K562 (cell line): Measurements from ENCODE around the gene HNRNPU. TPM values are rescaled to one million over a fixed set of nuclear protein-coding genes. Genes with fewer than 3 reads are reported as not detected.

Experiments
- ATAC-seq: fragments of 200-7000 bp; cut with Tn5 transposase; 3 replicates; pipeline ENCODE4 v1.9.1; 2020; ENCODE audit warnings: moderate library complexity
- BruUV-seq: library from RNA; stranded (reverse); fragments of 400-500 nt; replicated peaks from 2 replicates; lab custom pipeline; 2021; lab: Mats Ljungman, UMichigan
- CTCF ChIA-PET: fragments of 300-600 bp; formaldehyde crosslinking; extraction: SDS; loops from one replicate; lab custom pipeline; 2021; ENCODE audit warnings: low intra/inter-chr PET ratio; lab: Yijun Ruan, JAX
- POLR2A ChIA-PET: fragments of 300-600, 350-650 bp; sonication (Branson Sonifier 250); formaldehyde crosslinking; extraction: SDS; loops from one replicate; lab custom pipeline; 2021; ENCODE audit warnings: antibody characterized with exemption, inconsistent platforms; lab: Yijun Ruan, JAX
- DNase-seq, 4 experiments: peaks; one replicate each; pipeline versions ENCODE4 v3.0.0 to v3.0.0-alpha.2; 2011 to 2018; ENCODE audit warnings: low spot score in 3 of 4, mixed read lengths in 3 of 4; ENCODE audit errors: extremely low read depth in 1 of 4
- FAIRE-seq: peaks from 2 replicates; lab custom pipeline; 2011; peaks lifted over from hg19 to GRCh38; lab: Jason Lieb, UNC
- H2AFZ ChIP-seq: 2 replicates; pipeline ENCODE4 v1.6.0; 2011; ENCODE audit warnings: low read depth, low read length, control low read depth, inconsistent platforms
- H3K27ac ChIP-seq: fragments of 200-600 bp; 3 replicates; pipeline ENCODE4 v1.8.0; 2011; ENCODE audit warnings: low read depth, mild to moderate bottlenecking, control low read depth, inconsistent platforms, low read length, moderate library complexity, mixed read lengths; ENCODE audit errors: extremely low read depth
- H3K27me3 ChIP-seq, 2 experiments: fragments of 300-600 bp in 1 of 2; 2 replicates in 1 of 2; 3 replicates in 1 of 2; pipeline versions ENCODE4 v1.6.0 to v1.8.0; 2011; ENCODE audit warnings: inconsistent platforms in 2 of 2, low read length in 2 of 2, mild to moderate bottlenecking in 1 of 2, mixed read lengths in 1 of 2, moderate library complexity in 1 of 2; ENCODE audit not compliant: control insufficient read depth in 2 of 2, insufficient read depth in 2 of 2
- H3K36me3 ChIP-seq: fragments of 300-600 bp; 3 replicates; pipeline ENCODE4 v1.8.0; 2011; ENCODE audit warnings: mild to moderate bottlenecking, low read length, inconsistent platforms; ENCODE audit not compliant: control insufficient read depth, insufficient read depth
- H3K4me1 ChIP-seq, 2 experiments: fragments of 200-600 bp in 1 of 2; replicated peaks in 1 of 2; 2 replicates in 1 of 2; 3 replicates in 1 of 2; pipeline versions ENCODE4 v1.5.1 to v1.8.0; 2011; ENCODE audit warnings: inconsistent platforms in 2 of 2, low read length in 2 of 2, mild to moderate bottlenecking in 1 of 2, mixed read lengths in 1 of 2, moderate library complexity in 1 of 2; ENCODE audit not compliant: control insufficient read depth in 2 of 2, insufficient read depth in 2 of 2
- H3K4me2 ChIP-seq: 2 replicates; pipeline ENCODE4 v1.6.1; 2011; ENCODE audit warnings: low read length, control low read depth, inconsistent platforms, mixed read lengths; ENCODE audit not compliant: insufficient read depth
- H3K4me3 ChIP-seq: fragments of 200-600 bp; sonication (generic), shearing (Covaris generic); 2 replicates; pipeline ENCODE4 v1.5.1; 2016; ENCODE audit warnings: control low read depth, inconsistent platforms
- H3K79me2 ChIP-seq: fragments of 200-600 bp; 3 replicates; pipeline ENCODE4 v1.8.0; 2011; ENCODE audit warnings: low read length, inconsistent platforms; ENCODE audit not compliant: control insufficient read depth, insufficient read depth
- H3K9ac ChIP-seq, 2 experiments: 2 replicates each; pipeline versions ENCODE4 v1.6.0 to v1.6.1; 2011; ENCODE audit warnings: low read depth in 2 of 2, low read length in 2 of 2, control low read depth in 1 of 2, inconsistent platforms in 1 of 2, mild to moderate bottlenecking in 1 of 2, mixed read lengths in 1 of 2; ENCODE audit not compliant: insufficient read depth in 1 of 2
- H3K9me1 ChIP-seq: one replicate; pipeline ENCODE4 v1.6.0; 2011; ENCODE audit warnings: inconsistent platforms, mild to moderate bottlenecking, low read length, moderate library complexity; ENCODE audit not compliant: control insufficient read depth, insufficient read depth
- H3K9me3 ChIP-seq: replicated peaks from 2 replicates; pipeline ENCODE4 v1.5.1; 2011; ENCODE audit warnings: low read depth, low read length, inconsistent platforms; ENCODE audit not compliant: control insufficient read depth, insufficient read depth
- H4K20me1 ChIP-seq: replicated peaks from 2 replicates; pipeline ENCODE4 v1.6.1; 2011; ENCODE audit warnings: low read length, inconsistent platforms, mixed read lengths; ENCODE audit not compliant: control insufficient read depth, insufficient read depth
- CBFA2T2 ChIP-seq: fragments of 450-650 bp; conservative IDR thresholded peaks from 2 replicates; pipeline ENCODE4 v1.6.1; 2017; ENCODE audit warnings: mild to moderate bottlenecking
- CEBPB ChIP-seq: fragments of 450-650 bp; IDR thresholded peaks from 2 replicates; pipeline ENCODE4 v1.6.1; 2016; ENCODE audit warnings: missing genetic modification characterization, missing compliant biosample characterization
- CEBPG ChIP-seq, 3 experiments: fragments of 200-800 bp in 1 of 3; sonication (Bioruptor generic) in 1 of 3; sonication (generic) in 1 of 3; formaldehyde crosslinking in 1 of 3; IDR thresholded peaks in 2 of 3; conservative IDR thresholded peaks in 1 of 3; 2 replicates each; pipeline versions ENCODE4 v1.6.1 to v1.8.0; 2016 to 2022; ENCODE audit warnings: missing compliant biosample characterization in 2 of 3, missing genetic modification characterization in 2 of 3, mild to moderate bottlenecking in 1 of 3, missing genetic modification reagents in 1 of 3
- HIVEP1 ChIP-seq: fragments of 250-450 bp; sonication (Bioruptor Pico); IDR thresholded peaks from 2 replicates; pipeline ENCODE4 v1.4.0; 2020; ENCODE audit warnings: mild to moderate bottlenecking
- JUND ChIP-seq, 2 experiments: IDR thresholded peaks; 2 replicates in 1 of 2; 3 replicates in 1 of 2; pipeline ENCODE4 v1.6.1; 2011; ENCODE audit warnings: borderline replicate concordance in 2 of 2, low read depth in 2 of 2, low read length in 2 of 2, improper control_type of control experiment in 1 of 2, missing biosample characterization in 1 of 2, missing genetic modification characterization in 1 of 2, missing genetic modification reagents in 1 of 2
- KAT8 ChIP-seq: fragments of 450-650 bp; IDR thresholded peaks from 2 replicates; pipeline ENCODE4 v1.6.1; 2016; ENCODE audit warnings: low read depth, mild to moderate bottlenecking
- STAT5A ChIP-seq: IDR thresholded peaks from 2 replicates; pipeline ENCODE4 v1.6.1; 2012; ENCODE audit warnings: low read length, inconsistent platforms, borderline replicate concordance
- YY1 ChIP-seq, 3 experiments: IDR thresholded peaks; 2 replicates each; pipeline ENCODE4 v1.6.1; 2011; ENCODE audit warnings: low read length in 2 of 3, mild to moderate bottlenecking in 2 of 3, moderate library complexity in 2 of 3, borderline replicate concordance in 1 of 3, control low read depth in 1 of 3, low read depth in 1 of 3; ENCODE audit not compliant: insufficient read depth in 3 of 3, insufficient replicate concordance in 2 of 3, control insufficient read depth in 1 of 3, insufficient read length in 1 of 3; ENCODE audit errors: extremely low read depth in 1 of 3
- WGBS: fragments of 100-300 bp; shearing (Covaris generic); methylation state at CpG from one replicate; pipeline ENCODE4 v1.1.6; 2016; ENCODE audit warnings: low coverage, mixed read lengths; ENCODE audit not compliant: insufficient coverage; ENCODE audit errors: missing lambda C conversion rate; 5-methylcytosine and 5-hydroxymethylcytosine counted together
- in situ Hi-C: fragments of 300-500 bp; cut with MboI; formaldehyde crosslinking; loops from 4 replicates; pipeline ENCODE4 v1.15.0; 2018; ENCODE audit warnings: inconsistent platforms, mixed read lengths
- intact Hi-C: fragments of 100-400 bp; cut with micrococcal nuclease; formaldehyde crosslinking; loops from 2 replicates; pipeline ENCODE4 v1.14.2; 2022
- polyA plus RNA-seq, 8 experiments: library from polyadenylated mRNA; depleted of rRNA in 4 of 8; stranded (reverse) in 5 of 8; unstranded in 3 of 8; fragments of >200 nt; fragmentation: Nextera tagmentation in 2 of 8; fragmentation: Illumina TruSeq in 1 of 8; extraction: Ambion mirVana in 2 of 8; extraction: Trizol in 1 of 8; gene quantifications; 2 replicates each; pipeline versions ENCODE4 v1.2.1 to v1.2.3, GENCODE V29; 2011 to 2014; ENCODE audit warnings: inconsistent platforms in 1 of 8, missing spikeins in 1 of 8
- total RNA-seq, 7 experiments: library from RNA; depleted of rRNA in 6 of 7; stranded (reverse); fragments of >200 nt in 6 of 7; fragmentation: Illumina TruSeq in 2 of 7; extraction: Trizol in 2 of 7; gene quantifications; 2 replicates each; pipeline versions ENCODE4 v1.2.1 to v1.2.3, GENCODE V29; 2011 to 2021; ENCODE audit warnings: low replicate concordance in 1 of 7
- TF ChIP-seq, protein P1 (sequence below): sonication (generic); formaldehyde crosslinking; IDR thresholded peaks from 2 replicates; pipeline ENCODE4 v1.8.0; 2022; ENCODE audit warnings: mild to moderate bottlenecking, missing genetic modification reagents
- TF ChIP-seq, protein P2 (sequence below): fragments of 450-650 bp; IDR thresholded peaks from 2 replicates; pipeline ENCODE4 v1.6.1; 2016; ENCODE audit warnings: low read depth

HNRNPU gene
- total and polyA plus RNA-seq, 9 of the 15 experiments (the other 6 are each of a cell fraction or from before 2014, with no cell fraction given) = 159 to 777 (median 577) TPM

DNA sequence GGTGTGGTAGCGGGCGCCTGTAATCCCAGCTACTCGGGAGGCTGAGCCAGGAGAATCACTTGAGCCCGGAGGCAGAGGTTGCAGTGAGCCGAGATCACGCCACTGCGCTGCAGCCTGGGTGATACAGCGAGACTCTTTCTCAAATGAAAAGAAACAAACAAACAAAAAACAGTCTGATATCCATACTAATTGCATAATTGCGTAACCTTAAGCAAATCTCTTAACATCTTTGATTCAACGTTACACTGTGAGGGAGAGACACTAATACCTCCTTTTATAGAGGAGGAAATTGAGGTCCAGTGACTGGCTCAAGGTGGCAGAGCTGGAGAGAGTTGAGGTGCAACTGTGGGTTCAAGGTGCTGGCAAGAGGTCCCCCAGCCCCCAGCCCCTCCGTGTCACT is 41.5 kb downstream of the HNRNPU start (continued):
- TF ChIP-seq, protein P1, sequence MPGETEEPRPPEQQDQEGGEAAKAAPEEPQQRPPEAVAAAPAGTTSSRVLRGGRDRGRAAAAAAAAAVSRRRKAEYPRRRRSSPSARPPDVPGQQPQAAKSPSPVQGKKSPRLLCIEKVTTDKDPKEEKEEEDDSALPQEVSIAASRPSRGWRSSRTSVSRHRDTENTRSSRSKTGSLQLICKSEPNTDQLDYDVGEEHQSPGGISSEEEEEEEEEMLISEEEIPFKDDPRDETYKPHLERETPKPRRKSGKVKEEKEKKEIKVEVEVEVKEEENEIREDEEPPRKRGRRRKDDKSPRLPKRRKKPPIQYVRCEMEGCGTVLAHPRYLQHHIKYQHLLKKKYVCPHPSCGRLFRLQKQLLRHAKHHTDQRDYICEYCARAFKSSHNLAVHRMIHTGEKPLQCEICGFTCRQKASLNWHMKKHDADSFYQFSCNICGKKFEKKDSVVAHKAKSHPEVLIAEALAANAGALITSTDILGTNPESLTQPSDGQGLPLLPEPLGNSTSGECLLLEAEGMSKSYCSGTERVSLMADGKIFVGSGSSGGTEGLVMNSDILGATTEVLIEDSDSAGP = no peak
- TF ChIP-seq CEBPG (CRISPR knock-in tag; IDR thresholded peaks at IDR 0.05) = no peak
- peak; percentile 46 to 77; a peak in 3 of 4 replicates for TF ChIP-seq CEBPG (tag; conservative IDR thresholded peaks at IDR 0.05 in 1 of 2, IDR thresholded peaks at IDR 0.05 in 1 of 2)
- TF ChIP-seq CEBPB = peak; percentile 85
- TF ChIP-seq HIVEP1 = no peak
- no peak for TF ChIP-seq KAT8
- TF ChIP-seq STAT5A = no peak

DNA sequence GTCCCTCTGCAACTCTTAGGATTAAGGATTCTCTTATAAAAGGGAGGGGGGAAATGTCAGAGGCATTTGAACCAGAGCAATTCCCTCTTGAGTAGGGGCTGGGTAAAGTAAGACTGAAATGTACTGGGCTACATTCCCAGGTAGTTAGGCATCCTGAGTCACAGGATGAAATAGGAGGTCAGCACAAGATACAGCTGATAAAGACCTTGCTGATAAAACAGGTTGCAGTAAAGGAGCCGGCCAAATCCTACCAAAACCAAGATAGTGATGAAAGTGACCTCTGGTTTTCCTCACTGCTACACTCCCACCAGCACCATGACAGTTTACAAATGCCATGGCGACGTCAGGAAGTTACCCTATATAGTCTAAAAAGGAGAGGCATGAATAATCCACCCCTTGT is 43.2 kb downstream of the HNRNPU start:
- no peak overlapping the region for H3K4me3 ChIP-seq
- 8% methylated on average over 3 of the region's 3 CpGs for WGBS
- DNase-seq (no peak), FAIRE-seq (peak; percentile 46), ATAC-seq (no peak)
- BruUV-seq = no TSS peak
- CTCF ChIA-PET = no interaction called here
- no peaks in the 10 kb centered on the region for H4K20me1 ChIP-seq
- no peaks in the 10 kb centered on the region for H3K9me1 ChIP-seq
- H3K79me2 ChIP-seq = no peaks in the 10 kb centered on the region
- H3K27ac ChIP-seq = no peak overlapping the region
- no peaks in the 10 kb centered on the region for H3K9me3 ChIP-seq
- H3K9ac ChIP-seq = no peak overlapping the region
- intact Hi-C loops (no loop called here), in situ Hi-C loops (no loop called here)
- POLR2A ChIA-PET = no interaction called here
- no peak overlapping the region for H2AFZ ChIP-seq
- H3K4me2 ChIP-seq = no peak overlapping the region
- H3K4me1 ChIP-seq = no peaks in the 10 kb centered on the region; a peak in 1 of 5 replicates
- H3K27me3 ChIP-seq = peaks cover 19 to 20% of the 10 kb centered on the region in 2 experiments; a peak in 4 of 5 replicates
- H3K36me3 ChIP-seq = no peaks in the 10 kb centered on the region
- TF ChIP-seq JUND (IDR thresholded peaks at IDR 0.05; ENCODE audit: borderline replicate concordance, low read depth, low read length) (peak; percentile 5; the same call in 1 of the 2 replicates), JUND (tag; IDR thresholded peaks at IDR 0.05; ENCODE audit: borderline replicate concordance, low read depth, low read length) (no peak), YY1 (IDR thresholded peaks at IDR 0.05; ENCODE audit: borderline replicate concordance in 1 of 3, control insufficient read depth in 1 of 3, extremely low read depth in 1 of 3, insufficient read depth in 3 of 3, insufficient read length in 1 of 3, insufficient replicate concordance in 2 of 3, low read depth in 1 of 3, low read length in 2 of 3) (no peak), CBFA2T2 (no peak), HIVEP1 (no peak)
- TF ChIP-seq, protein P2, sequence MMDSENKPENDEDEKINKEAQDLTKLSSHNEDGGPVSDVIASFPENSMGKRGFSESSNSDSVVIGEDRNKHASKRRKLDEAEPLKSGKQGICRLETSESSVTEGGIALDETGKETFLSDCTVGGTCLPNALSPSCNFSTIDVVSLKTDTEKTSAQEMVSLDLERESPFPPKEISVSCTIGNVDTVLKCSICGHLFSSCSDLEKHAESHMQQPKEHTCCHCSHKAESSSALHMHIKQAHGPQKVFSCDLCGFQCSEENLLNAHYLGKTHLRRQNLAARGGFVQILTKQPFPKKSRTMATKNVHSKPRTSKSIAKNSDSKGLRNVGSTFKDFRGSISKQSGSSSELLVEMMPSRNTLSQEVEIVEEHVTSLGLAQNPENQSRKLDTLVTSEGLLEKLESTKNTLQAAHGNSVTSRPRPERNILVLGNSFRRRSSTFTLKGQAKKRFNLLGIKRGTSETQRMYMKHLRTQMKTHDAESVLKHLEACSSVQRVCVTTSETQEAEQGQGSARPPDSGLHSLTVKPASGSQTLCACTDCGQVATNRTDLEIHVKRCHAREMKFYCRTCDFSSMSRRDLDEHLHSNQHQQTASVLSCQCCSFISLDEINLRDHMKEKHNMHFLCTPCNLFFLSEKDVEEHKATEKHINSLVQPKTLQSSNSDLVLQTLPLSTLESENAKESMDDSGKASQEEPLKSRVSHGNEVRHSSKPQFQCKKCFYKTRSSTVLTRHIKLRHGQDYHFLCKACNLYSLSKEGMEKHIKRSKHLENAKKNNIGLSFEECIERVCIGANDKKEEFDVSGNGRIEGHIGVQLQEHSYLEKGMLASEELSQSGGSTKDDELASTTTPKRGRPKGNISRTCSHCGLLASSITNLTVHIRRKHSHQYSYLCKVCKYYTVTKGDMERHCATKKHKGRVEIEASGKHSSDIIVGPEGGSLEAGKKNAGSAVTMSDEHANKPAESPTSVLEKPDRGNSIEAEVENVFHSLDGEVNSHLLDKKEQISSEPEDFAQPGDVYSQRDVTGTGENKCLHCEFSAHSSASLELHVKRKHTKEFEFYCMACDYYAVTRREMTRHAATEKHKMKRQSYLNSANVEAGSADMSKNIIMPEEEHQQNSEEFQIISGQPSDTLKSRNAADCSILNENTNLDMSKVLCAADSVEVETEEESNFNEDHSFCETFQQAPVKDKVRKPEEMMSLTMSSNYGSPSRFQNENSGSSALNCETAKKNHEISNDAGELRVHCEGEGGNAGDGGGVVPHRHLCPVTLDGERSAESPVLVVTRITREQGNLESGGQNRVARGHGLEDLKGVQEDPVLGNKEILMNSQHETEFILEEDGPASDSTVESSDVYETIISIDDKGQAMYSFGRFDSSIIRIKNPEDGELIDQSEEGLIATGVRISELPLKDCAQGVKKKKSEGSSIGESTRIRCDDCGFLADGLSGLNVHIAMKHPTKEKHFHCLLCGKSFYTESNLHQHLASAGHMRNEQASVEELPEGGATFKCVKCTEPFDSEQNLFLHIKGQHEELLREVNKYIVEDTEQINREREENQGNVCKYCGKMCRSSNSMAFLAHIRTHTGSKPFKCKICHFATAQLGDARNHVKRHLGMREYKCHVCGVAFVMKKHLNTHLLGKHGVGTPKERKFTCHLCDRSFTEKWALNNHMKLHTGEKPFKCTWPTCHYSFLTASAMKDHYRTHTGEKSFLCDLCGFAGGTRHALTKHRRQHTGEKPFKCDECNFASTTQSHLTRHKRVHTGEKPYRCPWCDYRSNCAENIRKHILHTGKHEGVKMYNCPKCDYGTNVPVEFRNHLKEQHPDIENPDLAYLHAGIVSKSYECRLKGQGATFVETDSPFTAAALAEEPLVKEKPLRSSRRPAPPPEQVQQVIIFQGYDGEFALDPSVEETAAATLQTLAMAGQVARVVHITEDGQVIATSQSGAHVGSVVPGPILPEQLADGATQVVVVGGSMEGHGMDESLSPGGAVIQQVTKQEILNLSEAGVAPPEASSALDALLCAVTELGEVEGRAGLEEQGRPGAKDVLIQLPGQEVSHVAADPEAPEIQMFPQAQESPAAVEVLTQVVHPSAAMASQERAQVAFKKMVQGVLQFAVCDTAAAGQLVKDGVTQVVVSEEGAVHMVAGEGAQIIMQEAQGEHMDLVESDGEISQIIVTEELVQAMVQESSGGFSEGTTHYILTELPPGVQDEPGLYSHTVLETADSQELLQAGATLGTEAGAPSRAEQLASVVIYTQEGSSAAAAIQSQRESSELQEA = no peak
